PC-3 (cell line): ENCODE results near the gene PRPS1. TPM values are rescaled to one million over a fixed set of nuclear protein-coding genes. Genes with fewer than 3 reads are reported as not detected.

ENCODE experiments used
- ATAC-seq: fragments of 200-7000 bp; cut with Tn5 transposase; 2 replicates; pipeline ENCODE4 v1.9.1; 2020; ENCODE audit warnings: mild to moderate bottlenecking, moderate library complexity
- Bru-seq: library from RNA; stranded (reverse); fragments of 400-500 nt; gene quantifications from one replicate; lab custom pipeline; 2021; lab: Mats Ljungman, UMichigan
- BruChase-seq, 2 experiments: library from RNA; stranded (reverse); fragments of 400-500 nt; gene quantifications; one replicate each; lab custom pipeline; 2021; lab: Mats Ljungman, UMichigan
- BruUV-seq: library from RNA; stranded (reverse); fragments of 400-500 nt; replicated peaks from 2 replicates; lab custom pipeline; 2021; lab: Mats Ljungman, UMichigan
- CTCF ChIA-PET: fragments of 300-600 bp; sonication (Branson Sonifier 250); formaldehyde crosslinking; loops from one replicate; lab custom pipeline; 2022; ENCODE audit warnings: antibody characterized with exemption; lab: Charles Lee
- POLR2A ChIA-PET: fragments of 300-600 bp; sonication (Branson Sonifier 250); formaldehyde crosslinking; loops from one replicate; lab custom pipeline; 2022; ENCODE audit warnings: antibody characterized with exemption; ENCODE audit not compliant: unreplicated experiment; lab: Charles Lee
- DNase-seq: peaks from one replicate; pipeline ENCODE4 v3.0.0-alpha.2; 2015
- H2AFZ ChIP-seq: fragments of 300-600 bp; sonication (generic); 2 replicates; pipeline ENCODE4 v1.6.0; 2016; ENCODE audit warnings: antibody characterized with exemption, low read length
- H3F3A ChIP-seq: fragments of 300-600 bp; sonication (generic); one replicate; pipeline ENCODE4 v1.6.0; 2017; ENCODE audit warnings: antibody characterized with exemption, low read length, control low read depth, mild to moderate bottlenecking; ENCODE audit not compliant: unreplicated experiment
- H3K27ac ChIP-seq: fragments of 300-600 bp; sonication (generic); 2 replicates; pipeline ENCODE4 v1.5.1; 2016; ENCODE audit warnings: mild to moderate bottlenecking, low read length
- H3K27me3 ChIP-seq: fragments of 300-600 bp; sonication (generic); 2 replicates; pipeline ENCODE4 v1.6.1; 2016; ENCODE audit warnings: low read length, mixed read lengths
- H3K36me3 ChIP-seq: fragments of 300-600 bp; sonication (generic); 2 replicates; pipeline ENCODE4 v1.6.1; 2016; ENCODE audit warnings: low read depth, mixed run types, low read length, mixed read lengths
- H3K4me1 ChIP-seq: fragments of 300-600 bp; sonication (generic); 2 replicates; pipeline ENCODE4 v1.5.1; 2016; ENCODE audit warnings: low read length; ENCODE audit not compliant: insufficient read depth
- H3K4me2 ChIP-seq: fragments of 300-600 bp; sonication (generic); 2 replicates; pipeline ENCODE4 v1.6.0; 2016; ENCODE audit warnings: low read length
- H3K4me3 ChIP-seq: fragments of 300-600 bp; sonication (generic); 2 replicates; pipeline ENCODE4 v1.5.1; 2016; ENCODE audit warnings: mild to moderate bottlenecking, low read length, mixed read lengths
- H3K79me2 ChIP-seq: fragments of 300-600 bp; sonication (generic); 2 replicates; pipeline ENCODE4 v1.6.1; 2017; ENCODE audit warnings: low read length, mixed read lengths
- H3K9ac ChIP-seq: fragments of 300-600 bp; sonication (generic); 2 replicates; pipeline ENCODE4 v1.6.0; 2016; ENCODE audit warnings: mild to moderate bottlenecking, low read length
- H3K9me2 ChIP-seq: fragments of 300-600 bp; sonication (generic); replicated peaks from 2 replicates; pipeline ENCODE4 v1.6.1; 2016; ENCODE audit warnings: mixed run types, low read length, mixed read lengths
- H3K9me3 ChIP-seq: fragments of 300-600 bp; sonication (generic); 2 replicates; pipeline ENCODE4 v1.6.1; 2016; ENCODE audit warnings: low read length, mixed read lengths
- H4K20me1 ChIP-seq: fragments of 300-600 bp; sonication (generic); 2 replicates; pipeline ENCODE4 v1.6.1; 2016; ENCODE audit warnings: low read length, mixed read lengths
- CTCF ChIP-seq: fragments of 300-600 bp; sonication (generic); conservative IDR thresholded peaks from 2 replicates; pipeline ENCODE4 v1.5.1; 2017; ENCODE audit warnings: antibody characterized with exemption, low read depth, mild to moderate bottlenecking, low read length
- EZH2 ChIP-seq: fragments of 300-600 bp; sonication (generic); IDR thresholded peaks from one replicate; pipeline ENCODE4 v1.6.1; 2017; ENCODE audit warnings: antibody characterized with exemption, mild to moderate bottlenecking, low read length; ENCODE audit not compliant: unreplicated experiment
- EZH2phosphoT487 ChIP-seq: fragments of 300-600 bp; sonication (generic); IDR thresholded peaks from 2 replicates; pipeline ENCODE4 v1.6.1; 2018; ENCODE audit warnings: mild to moderate bottlenecking, antibody characterized with exemption, low read length, borderline replicate concordance
- intact Hi-C: fragments of 100-400 bp; cut with micrococcal nuclease; formaldehyde crosslinking; loops from 2 replicates; pipeline ENCODE4 v1.9.0; 2023
- long read RNA-seq: library from polyadenylated mRNA; unstranded; transcript quantifications from one replicate; pipeline ENCODE4 v2.0.0, GENCODE V29; 2021; ENCODE audit not compliant: unreplicated experiment
- total RNA-seq: library from RNA; depleted of rRNA; stranded (reverse); fragments of >200 nt; gene quantifications from 2 replicates; pipeline ENCODE4 v1.2.3, GENCODE V29; 2014; rRNA removed

PRPS1 gene
- total RNA-seq (57.0 and 70.8 TPM in 2 replicates), Bru-seq, nascent RNA (percentile 75 among the genes with signal in this experiment), BruChase-seq, experiment 1, labeled RNA remaining after a 6-hour chase (percentile 87 among the genes with signal in this experiment), BruChase-seq, experiment 2, labeled RNA remaining after a 2-hour chase (percentile 77 among the genes with signal in this experiment)
- long read RNA-seq, transcript PRPS1-204 (7 exons, 2,152 nt): major isoform, 11 of 16 reads
- long read RNA-seq, partial matches to known transcripts: 4 of 16 reads
- long read RNA-seq, other reads (novel, unspliced or antisense): 1 of 16 reads

DNA sequence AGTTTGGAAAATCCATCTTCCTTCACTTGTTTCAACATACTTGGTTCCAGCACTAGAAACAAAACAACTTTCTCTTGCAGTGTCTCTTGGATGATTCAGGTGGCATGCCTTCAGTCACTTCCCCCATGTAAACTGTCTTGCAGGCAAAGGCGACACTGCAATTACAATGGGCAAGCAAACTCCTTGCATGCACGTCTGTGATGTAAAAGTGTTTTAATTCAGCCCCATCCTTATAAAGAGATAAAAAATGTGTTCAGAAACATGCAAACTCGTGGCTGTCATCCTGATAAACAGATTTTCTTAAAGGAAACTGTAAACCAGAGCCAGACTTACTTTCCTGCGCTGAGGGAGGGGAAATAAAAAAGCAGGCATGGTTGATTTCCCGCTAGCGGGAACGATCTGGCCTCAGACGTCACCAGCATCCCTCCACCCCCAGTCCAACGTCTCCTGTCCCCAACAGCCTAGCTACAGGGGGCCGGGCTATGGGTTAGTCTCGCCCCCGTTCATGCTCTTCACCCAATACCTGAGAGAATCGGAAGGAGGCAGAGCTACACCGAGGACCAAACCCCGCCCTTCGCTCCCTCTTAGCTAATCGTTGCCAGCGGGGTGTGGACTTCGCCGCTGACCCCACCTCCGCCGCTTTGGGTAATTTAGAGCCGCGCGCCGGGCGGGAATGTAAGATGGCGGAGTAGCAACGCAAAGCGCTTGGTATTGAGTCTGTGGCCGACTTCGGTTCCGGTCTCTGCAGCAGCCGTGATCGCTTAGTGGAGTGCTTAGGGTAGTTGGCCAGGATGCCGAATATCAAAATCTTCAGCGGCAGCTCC, at the start of gene PRPS1:
TSS of gene PRPS1 (plus strand) at position 673 of the 824 bp plus-strand sequence. CDS start at position 792, 119 bp downstream.
- Histone ChIP-seq H4K20me1 (peaks cover 29% of the 10 kb centered on the region), H3F3A (peaks cover 7% of the 10 kb centered on the region), H3K9me2 (no peaks in the 10 kb centered on the region), H3K9me3 (no peaks in the 10 kb centered on the region), H3K4me1 (peaks cover 37% of the 10 kb centered on the region), H3K4me2 (peak within 1 kb of the TSS; percentile 99), H3K9ac (peak within 1 kb of the TSS; percentile 90), H3K36me3 (no peaks in the 10 kb centered on the region), H3K27ac (peak within 1 kb of the TSS; percentile 82), H3K27me3 (no peaks in the 10 kb centered on the region), H2AFZ (peak within 1 kb of the TSS; percentile 79), H3K4me3 (peak within 1 kb of the TSS; percentile 89), H3K79me2 (peaks cover 47% of the 10 kb centered on the region)
- POLR2A ChIA-PET: interaction anchor here (0.5 to 1.0 kb wide), 9 partner anchors 14 to 628 kb away, joined by 3 to 11 read pairs (median 4); partner anchors contain the start of genes ATG4A and PSMD10
- DNase-seq (peak; percentile 96), ATAC-seq (peak; percentile 94)
- intact Hi-C loops: loop anchor here (1.0 to 2.0 kb wide), 2 partner anchors 57 to 85 kb away; no protein-coding TSS in a partner anchor
- TF ChIP-seq EZH2phosphoT487 (no peak), EZH2 (no peak), CTCF (no peak)
- no TSS peak for BruUV-seq
- CTCF ChIA-PET: interaction anchor here (0.6 to 1.5 kb wide), 4 partner anchors 27 to 88 kb away, joined by 3 to 7 read pairs (median 4); no protein-coding TSS in a partner anchor

DNA sequence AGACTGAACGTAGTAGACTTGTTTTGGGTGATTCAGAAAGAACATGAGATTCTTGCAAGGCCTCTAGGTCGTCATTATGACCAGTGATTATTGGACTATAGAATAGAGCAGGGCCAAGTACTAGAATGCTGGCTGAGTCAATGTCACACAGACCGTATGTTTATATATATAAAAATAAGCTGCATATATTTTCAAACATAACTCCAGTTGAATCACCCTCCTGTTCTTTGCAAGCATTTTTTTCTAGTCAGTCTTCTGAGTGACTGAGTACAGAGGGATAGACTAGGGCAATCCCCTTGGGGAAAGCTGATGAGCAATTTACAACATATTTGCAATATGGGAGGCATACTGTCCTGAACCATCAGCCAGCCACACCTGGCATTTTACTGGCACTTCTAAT, 48.4 kb upstream of the PRPS1 start:
- Histone ChIP-seq H3K4me3 (no peak overlapping the region), H3K4me1 (peaks cover 9% of the 10 kb centered on the region), H3K27me3 (no peaks in the 10 kb centered on the region), H3K9me3 (no peaks in the 10 kb centered on the region), H2AFZ (no peak overlapping the region), H3K4me2 (no peak overlapping the region), H4K20me1 (no peaks in the 10 kb centered on the region), H3K36me3 (no peaks in the 10 kb centered on the region), H3K27ac (no peak overlapping the region), H3F3A (no peaks in the 10 kb centered on the region), H3K79me2 (no peaks in the 10 kb centered on the region), H3K9me2 (no peaks in the 10 kb centered on the region), H3K9ac (no peak overlapping the region)
- ChIA-PET POLR2A (no interaction called here), CTCF (no interaction called here)
- TF ChIP-seq EZH2phosphoT487: no peak
- TF ChIP-seq CTCF: no peak
- TF ChIP-seq EZH2: no peak
- ATAC-seq (no peak; the same call in 1 of the 2 replicates), DNase-seq (no peak)
- BruUV-seq: no TSS peak
- intact Hi-C loops: no loop called here
